Nephron (organoid): ENCODE measurements around the gene PIK3AP1.

Experiments
- H3K27ac Mint-ChIP-seq, 3 experiments: 2 replicates each; pipeline ENCODE4 v1.8.0; 2020; ENCODE audit warnings: mixed read lengths in 3 of 3, mild to moderate bottlenecking in 2 of 3, moderate library complexity in 1 of 3
- H3K27me3 Mint-ChIP-seq: 2 replicates; pipeline ENCODE4 v1.8.0; 2021; ENCODE audit warnings: low read depth, mild to moderate bottlenecking, moderate library complexity, mixed read lengths
- H3K36me3 Mint-ChIP-seq: 2 replicates; pipeline ENCODE4 v1.8.0; 2020; ENCODE audit warnings: low read depth, mixed read lengths
- H3K4me1 Mint-ChIP-seq: 2 replicates; pipeline ENCODE4 v1.8.0; 2020; ENCODE audit warnings: mixed read lengths
- H3K4me3 Mint-ChIP-seq, 3 experiments: 2 replicates each; pipeline ENCODE4 v1.8.0; 2020; ENCODE audit warnings: mild to moderate bottlenecking in 3 of 3, mixed read lengths in 3 of 3, moderate library complexity in 2 of 3
- H3K9me3 Mint-ChIP-seq: 2 replicates; pipeline ENCODE4 v1.8.0; 2020; ENCODE audit warnings: mixed read lengths
- CTCF ChIP-seq, 3 experiments: fragments of 200-600 bp; sonication (generic); IDR thresholded peaks; one replicate each; pipeline ENCODE4 v1.5.0; 2021; ENCODE audit warnings: antibody characterized with exemption in 3 of 3; ENCODE audit not compliant: unreplicated experiment in 3 of 3

PIK3AP1 gene

GRCh38 chr10:96670786-96671185, 49.5 kb downstream of the PIK3AP1 start:
- H3K36me3 Mint-ChIP-seq = no peaks in the 10 kb centered on the region
- H3K27ac Mint-ChIP-seq = no peak overlapping the region
- no peak for TF ChIP-seq CTCF (IDR thresholded peaks at IDR 0.05; ENCODE audit: unreplicated experiment in 3 of 3)
- no peaks in the 10 kb centered on the region for H3K9me3 Mint-ChIP-seq
- no peak overlapping the region for H3K4me3 Mint-ChIP-seq
- peaks cover 5% of the 10 kb centered on the region for H3K27me3 Mint-ChIP-seq
- H3K4me1 Mint-ChIP-seq = peaks cover 14% of the 10 kb centered on the region

GRCh38 chr10:96667401-96667800, 52.9 kb downstream of the PIK3AP1 start:
- no peaks in the 10 kb centered on the region for H3K36me3 Mint-ChIP-seq
- no peaks in the 10 kb centered on the region for H3K4me1 Mint-ChIP-seq
- peaks cover 5% of the 10 kb centered on the region for H3K27me3 Mint-ChIP-seq
- H3K4me3 Mint-ChIP-seq = no peak overlapping the region
- H3K9me3 Mint-ChIP-seq = no peaks in the 10 kb centered on the region
- no peak for TF ChIP-seq CTCF (IDR thresholded peaks at IDR 0.05; ENCODE audit: unreplicated experiment in 3 of 3)
- H3K27ac Mint-ChIP-seq = no peak overlapping the region

GRCh38 chr10:96666741-96667140, 53.6 kb downstream of the PIK3AP1 start:
- Mint-ChIP-seq H3K27me3 (peaks cover 5% of the 10 kb centered on the region), H3K36me3 (no peaks in the 10 kb centered on the region), H3K4me3 (no peak overlapping the region), H3K27ac (no peak overlapping the region), H3K9me3 (no peaks in the 10 kb centered on the region), H3K4me1 (no peaks in the 10 kb centered on the region)
- no peak for TF ChIP-seq CTCF (IDR thresholded peaks at IDR 0.05; ENCODE audit: unreplicated experiment in 3 of 3)

DNA sequence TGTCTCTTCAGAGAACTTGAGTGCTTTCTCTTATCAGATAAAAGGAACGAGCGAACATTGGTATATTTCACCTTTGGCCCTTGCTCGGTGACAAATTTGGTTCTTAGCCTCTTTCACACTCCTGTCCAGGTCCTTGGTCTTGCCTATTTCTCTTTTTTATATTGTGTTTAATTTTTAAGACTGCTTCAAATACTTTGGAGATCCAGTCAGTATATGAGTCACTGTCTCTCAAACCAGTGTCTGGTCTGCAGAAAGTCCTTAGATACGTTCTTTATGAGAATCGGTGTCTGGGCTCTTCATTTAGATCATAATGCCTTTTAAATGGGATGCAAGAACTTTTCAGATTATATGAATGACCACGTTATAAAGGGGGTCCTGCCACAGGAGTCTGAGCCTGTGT, 55.0 kb downstream of the PIK3AP1 start:
- H3K27me3 Mint-ChIP-seq = peaks cover 5% of the 10 kb centered on the region
- H3K36me3 Mint-ChIP-seq = no peaks in the 10 kb centered on the region
- H3K9me3 Mint-ChIP-seq = no peaks in the 10 kb centered on the region
- no peaks in the 10 kb centered on the region for H3K4me1 Mint-ChIP-seq
- H3K27ac Mint-ChIP-seq = no peak overlapping the region
- H3K4me3 Mint-ChIP-seq = no peak overlapping the region
- no peak for TF ChIP-seq CTCF (IDR thresholded peaks at IDR 0.05; ENCODE audit: unreplicated experiment in 3 of 3)

DNA sequence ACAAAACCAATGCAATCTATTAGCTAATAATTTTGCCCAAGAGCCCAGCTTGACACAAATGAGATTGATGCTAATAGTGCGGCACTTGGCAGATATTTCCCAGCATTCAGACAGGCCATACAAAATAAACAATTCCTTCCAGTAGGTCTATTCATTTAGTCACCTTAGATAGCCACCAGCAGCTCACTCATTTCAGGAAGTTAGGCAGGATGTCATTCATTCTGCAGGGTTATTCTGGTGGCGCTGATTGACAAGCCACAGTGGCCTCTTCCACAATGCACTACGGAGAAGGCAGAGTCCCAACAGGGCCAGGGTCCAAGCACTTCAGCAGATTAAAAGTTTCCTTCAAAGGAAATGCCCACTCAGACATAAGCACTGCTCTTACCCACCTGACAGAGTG, 55.8 kb downstream of the PIK3AP1 start:
- Mint-ChIP-seq H3K4me1 (no peaks in the 10 kb centered on the region), H3K27ac (no peak overlapping the region), H3K4me3 (no peak overlapping the region), H3K36me3 (no peaks in the 10 kb centered on the region), H3K9me3 (no peaks in the 10 kb centered on the region), H3K27me3 (peaks cover 5% of the 10 kb centered on the region)
- TF ChIP-seq CTCF (IDR thresholded peaks at IDR 0.05; ENCODE audit: unreplicated experiment in 3 of 3) = no peak

DNA sequence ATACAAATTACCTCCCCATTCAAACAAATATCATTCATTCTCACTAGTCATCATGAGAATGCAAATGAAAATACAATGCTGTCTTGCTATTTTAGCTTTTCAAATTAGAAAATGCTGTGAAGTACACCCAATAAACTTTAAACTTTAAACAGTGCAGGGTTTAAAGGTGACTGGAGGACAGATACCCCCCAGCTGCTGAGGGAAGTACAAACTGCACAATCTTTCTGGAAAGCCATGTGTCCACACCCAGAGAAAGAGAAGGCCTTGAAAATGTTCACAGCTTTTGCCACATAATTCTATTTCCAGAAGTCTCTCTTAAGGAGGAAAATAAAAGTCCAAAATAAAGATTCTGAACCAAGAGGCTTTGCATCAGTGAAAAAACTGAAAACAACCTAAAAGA, 56.5 kb downstream of the PIK3AP1 start:
- TF ChIP-seq CTCF (IDR thresholded peaks at IDR 0.05; ENCODE audit: unreplicated experiment in 3 of 3) = no peak
- Mint-ChIP-seq H3K27me3 (peaks cover 5% of the 10 kb centered on the region), H3K4me3 (no peak overlapping the region), H3K4me1 (no peaks in the 10 kb centered on the region), H3K27ac (no peak overlapping the region), H3K9me3 (no peaks in the 10 kb centered on the region), H3K36me3 (no peaks in the 10 kb centered on the region)
